CD4-positive, alpha-beta T cell treated with Interleukin-21 for 1 hour (primary cell): ENCODE results near the gene LUZP2.
"Not testable (repeated sequence)": the region's sequence is repeated elsewhere in the genome, so short reads cannot be mapped to it uniquely, and the experiment has no call there.

Source experiments
- DNase-seq: peaks from one replicate; pipeline ENCODE4 v3.0.0-alpha.2; 2020

The LUZP2 gene

DNA sequence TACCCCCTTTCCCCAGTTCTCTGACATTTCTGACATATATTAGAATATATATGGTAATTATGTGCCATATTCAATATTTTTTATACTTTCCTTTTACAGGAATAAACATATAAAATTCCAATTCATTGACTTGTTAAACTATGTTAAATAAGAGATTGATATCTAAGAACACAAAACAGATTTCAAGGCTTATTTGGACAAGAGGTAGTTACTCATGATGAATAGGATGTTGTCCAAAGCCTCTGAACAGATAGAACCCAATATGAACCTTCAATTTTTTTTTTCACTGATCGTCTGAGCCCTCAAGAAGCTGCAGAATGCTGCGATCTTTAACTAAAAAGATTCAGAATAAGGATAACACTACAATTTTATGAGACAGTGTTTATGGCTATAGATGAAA, 340.3 kb downstream of the LUZP2 start:
- DNase-seq = no peak

DNA sequence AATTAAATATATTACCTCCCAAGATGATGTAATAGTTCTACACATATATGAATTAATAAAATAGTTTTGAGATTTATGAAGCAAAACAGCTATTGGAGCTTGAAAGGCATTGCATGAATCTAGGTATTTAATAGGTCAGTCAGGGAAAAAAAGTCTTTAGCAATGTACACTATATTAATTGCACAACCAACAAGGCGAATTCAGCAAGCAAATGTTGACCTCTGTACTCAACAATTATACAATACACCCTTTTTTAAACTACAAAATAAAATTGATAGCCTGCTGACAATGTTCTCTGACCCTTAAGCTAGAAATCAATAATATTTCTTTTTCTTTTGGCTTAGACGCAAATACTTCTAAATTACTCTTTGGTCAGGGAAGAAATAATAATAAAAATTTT, 345.5 kb downstream of the LUZP2 start:
- DNase-seq = no peak

DNA sequence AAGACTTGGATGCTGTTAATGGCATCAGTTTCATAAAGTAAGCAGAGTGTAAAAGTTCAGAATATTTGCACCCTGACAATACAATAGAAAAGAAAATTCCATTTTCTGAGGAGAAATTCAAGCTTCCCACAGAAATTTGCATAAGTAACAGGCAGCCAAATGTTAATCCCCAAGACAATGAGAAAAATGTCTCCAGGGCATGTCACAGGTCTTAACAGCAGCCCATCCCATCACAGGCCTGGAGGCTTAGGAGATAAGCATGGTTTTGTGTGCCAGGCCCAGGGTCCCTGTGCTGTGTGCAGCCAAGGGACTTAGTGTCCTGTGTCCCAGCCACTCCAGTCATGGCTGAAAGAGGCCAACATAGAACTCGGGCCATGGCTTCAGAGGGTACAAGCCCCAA, 347.6 kb downstream of the LUZP2 start:
- DNase-seq = no peak

DNA sequence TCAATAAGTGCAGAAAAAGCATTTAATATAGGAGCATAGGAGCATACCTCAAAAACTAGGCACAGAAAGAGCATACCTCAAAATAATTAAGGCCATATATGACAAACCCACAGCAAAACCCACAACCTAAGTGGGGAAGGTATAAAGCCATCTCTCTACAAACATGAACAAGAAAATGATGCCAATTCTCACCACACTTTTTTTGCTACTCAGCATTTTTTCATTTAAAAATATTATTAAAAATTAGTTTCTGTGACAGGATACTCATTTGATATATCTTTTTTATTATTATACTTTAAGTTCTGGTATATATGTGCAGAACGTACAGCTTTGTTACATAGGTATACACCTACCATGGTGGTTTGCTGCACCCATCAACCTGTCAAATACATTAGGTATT, 352.0 kb downstream of the LUZP2 start:
- no peak for DNase-seq

DNA sequence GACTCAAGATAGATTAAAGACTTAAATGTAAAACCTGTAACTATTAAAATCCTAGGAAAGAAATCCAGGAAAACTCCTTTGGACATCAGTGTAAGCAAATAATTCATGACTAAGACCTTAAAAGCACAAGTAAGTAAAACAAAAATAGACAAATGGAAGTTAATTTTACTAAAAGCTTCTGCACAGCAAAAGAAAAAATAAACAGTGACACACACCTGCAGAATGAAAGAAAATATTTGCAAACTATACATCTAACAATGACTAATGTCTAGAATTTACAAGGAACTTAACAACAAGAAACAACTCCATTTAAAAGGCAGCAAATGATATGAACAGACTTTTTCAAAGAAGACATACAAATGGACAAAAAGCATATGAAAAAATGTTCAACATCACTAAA, 359.1 kb downstream of the LUZP2 start:
- no peak for DNase-seq

DNA sequence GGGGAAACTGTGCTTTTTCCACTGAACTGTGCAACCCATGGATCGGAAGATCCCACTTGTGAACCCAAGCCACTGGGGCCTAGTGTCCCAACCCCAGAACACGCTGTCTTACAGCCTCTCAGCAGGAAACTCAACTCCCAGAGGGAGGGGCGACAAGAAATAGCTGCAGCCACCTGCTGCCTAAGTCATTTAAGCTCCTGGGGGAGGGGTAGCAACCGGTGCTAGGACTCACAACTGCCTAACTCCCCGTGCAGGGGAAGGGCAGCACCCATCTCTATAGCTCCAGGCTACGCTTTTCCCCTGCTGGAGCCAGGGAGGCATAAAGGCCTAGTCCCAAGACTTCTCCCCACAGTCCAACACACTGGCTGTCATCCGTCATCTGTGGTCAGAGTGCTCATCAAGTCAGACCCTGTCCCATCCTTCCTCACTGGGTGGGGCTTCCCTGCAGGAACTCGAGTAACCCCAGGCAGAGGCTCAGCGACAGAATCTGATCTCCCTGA, 363.0 kb downstream of the LUZP2 start:
- no peak for DNase-seq

DNA sequence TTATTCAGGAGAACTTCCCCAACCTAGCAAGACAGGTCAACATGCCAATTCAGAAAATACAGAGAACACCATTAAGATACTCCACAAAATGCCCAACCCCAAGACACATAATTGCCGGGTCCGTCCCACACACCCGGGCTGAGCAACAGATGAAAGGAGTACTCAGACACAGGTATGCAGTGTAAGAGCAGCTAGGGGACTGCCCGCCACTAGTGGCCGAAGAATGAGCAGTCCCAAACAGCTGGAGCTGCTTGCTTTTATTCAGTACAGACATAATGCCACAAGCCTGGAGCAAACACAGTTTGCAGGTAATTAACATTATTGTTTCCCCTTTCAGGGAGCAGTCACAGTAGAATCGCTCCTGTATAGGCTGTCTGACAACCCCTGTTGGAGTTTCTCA, 364.6 kb downstream of the LUZP2 start:
- no peak for DNase-seq

DNA sequence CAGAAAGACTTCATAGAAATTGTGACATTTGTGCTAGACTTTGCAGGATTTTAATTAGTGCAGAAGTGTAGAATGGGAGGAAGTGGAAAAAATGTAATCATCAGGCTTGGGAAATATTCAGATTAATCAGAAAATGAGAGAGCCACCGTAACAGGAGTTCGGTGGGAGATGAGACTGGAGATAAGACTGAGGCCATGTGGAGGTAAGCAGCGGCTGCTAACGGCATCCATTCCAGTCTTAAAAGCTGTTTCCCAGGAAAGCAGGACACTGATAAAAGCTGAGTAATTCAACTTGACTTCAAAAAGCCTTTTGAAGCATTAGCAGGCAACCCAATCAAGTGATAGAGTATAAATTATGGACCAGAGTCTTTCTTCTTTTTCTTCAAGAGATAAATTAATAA, 369.9 kb downstream of the LUZP2 start:
- DNase-seq = no peak

DNA sequence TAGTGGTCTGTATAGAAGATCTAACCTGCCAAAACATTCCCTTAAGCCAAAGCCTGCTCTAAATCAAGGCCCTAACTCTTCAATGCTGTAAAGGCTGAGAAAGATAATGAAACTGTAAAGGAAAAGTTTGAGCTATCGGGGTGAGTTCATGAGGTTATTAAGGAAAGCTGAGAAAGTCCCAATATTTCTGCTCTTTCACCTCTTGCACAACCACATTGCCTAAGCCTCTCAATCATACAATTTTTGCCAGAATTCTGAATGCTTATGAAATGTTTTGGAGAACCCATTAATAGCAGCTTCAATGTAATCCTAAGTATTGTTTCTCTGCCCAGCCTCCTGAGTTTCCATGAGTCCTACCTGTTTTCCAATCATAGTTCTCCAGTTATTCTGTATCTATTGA, 373.2 kb downstream of the LUZP2 start:
- no peak for DNase-seq

DNA sequence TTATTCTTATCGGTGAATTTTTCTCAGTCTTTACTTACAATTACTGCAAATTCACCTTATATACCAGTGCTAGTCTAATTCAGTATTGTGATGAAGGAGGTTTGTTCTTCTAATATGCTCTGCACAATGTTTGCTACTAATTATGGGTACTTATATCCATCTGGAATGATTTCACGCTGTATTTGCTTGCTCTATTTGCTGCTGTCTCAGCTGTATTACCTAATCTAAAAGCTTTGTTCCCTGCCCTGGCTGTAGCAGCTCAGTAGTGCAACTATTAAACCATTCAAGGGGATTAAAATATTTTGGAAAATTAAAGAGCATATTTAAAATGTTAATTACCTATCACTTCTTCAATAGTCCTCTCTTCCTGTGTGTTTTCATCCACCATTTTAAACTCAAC, 375.3 kb downstream of the LUZP2 start:
- DNase-seq = no peak

DNA sequence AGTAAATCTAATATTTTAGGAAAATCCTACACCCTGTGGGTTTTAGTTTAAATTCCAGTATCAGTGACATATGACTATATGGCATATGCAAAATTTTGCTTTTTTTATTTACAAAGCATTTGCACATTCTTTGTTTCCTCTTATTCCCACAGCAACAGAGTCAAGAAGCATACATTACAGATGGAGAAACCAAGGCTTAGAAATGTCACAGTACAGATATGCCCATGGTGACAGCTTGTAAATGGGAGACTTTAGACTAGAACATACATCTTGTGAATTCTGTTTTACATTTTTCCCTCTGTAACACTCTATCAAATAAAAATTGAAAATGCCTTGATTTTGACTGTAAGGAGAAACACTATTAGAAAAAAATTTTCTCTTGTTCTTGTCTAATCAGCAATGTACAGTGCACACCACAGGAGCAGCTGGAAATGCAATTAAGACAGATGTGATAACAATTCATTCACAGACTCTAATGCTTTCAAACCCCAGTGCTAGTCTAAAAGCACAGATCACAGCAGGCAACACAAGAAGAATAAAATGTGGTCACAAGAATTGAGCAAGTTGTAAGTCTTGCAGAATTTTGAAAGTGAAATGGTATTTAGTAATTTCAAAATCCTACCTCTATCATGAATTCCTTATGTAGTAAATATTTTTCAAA, 375.9 kb downstream of the LUZP2 start:
- DNase-seq = no peak

DNA sequence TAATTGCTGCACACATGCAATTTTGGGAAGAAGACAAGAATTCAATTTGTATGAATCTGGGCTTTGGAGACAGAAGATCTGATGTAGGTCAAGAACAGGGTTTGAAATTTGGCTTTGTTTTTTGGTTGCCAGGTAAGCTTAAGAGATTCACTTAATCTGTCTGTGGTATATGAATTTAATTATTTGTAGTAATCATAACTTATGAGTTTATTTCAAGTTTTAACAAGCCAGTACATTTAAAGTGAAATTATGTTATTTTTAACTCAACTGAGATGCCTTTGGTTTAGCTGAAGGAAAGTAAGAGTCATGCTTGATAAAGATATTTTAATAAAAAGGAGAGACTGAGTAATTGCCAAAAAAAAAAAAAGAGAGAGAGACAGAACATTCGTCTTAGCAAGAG, 384.1 kb downstream of the LUZP2 start:
- no peak for DNase-seq

DNA sequence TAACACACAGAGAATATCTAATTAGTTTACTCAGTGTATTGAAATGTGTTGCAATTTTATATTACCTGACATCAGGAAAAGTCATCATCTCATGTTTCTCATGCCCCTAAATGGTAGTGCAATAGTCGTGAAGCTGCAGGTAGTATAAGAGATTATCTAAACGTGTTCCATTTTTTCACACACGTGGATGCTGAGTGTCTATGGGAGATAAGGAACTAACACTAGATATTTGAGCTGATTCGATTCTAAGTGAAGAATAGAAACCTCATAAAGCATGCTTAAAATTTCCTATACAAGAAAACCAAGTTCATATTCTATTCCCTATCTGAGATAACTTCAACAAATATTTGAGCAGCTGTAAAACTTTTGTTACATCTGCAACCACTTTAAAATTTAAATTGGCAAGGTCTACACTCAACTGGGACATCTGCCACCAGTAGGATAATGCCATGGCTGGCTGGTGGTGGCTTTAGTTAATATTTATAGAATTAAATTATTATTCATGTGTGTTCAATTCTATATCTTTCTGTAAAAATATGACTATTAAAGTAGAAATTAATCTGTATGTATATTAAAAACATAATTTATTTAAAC, 388.8 kb downstream of the LUZP2 start:
- DNase-seq = no peak

DNA sequence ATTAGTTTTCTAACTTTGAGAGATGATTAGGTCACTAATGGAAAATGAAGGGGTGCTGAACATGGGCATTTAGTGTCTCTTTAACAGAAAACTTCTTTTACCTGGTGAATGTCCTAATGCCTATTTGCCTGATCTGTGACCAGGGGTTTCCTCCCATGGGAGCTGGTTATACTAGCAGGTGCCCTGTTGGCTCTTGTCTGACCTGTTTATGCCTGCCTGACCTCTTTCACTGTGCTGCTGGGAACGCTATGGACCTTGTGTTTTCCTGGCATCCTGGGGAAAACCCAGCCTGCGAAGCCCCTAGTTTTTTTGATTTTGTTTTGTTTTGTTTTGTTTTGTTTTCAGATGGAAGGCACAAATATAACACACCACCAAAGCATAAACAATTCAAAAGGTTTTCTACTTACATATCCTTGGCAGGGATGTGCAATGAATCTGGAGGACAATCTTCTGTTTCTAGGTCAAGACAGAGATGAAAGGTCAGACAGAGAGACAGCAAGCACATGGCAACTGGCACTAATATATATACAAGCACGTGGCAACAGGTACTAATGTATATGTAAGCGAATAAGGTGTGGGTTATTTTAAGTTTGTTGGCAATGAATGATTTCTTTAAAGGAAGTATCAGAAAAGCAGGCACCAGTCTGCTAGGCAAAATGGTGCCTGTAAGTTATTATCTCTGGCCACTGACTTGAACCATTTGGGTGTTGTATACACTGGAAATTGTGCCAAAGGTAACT, 390.2 kb downstream of the LUZP2 start:
- no peak for DNase-seq

DNA sequence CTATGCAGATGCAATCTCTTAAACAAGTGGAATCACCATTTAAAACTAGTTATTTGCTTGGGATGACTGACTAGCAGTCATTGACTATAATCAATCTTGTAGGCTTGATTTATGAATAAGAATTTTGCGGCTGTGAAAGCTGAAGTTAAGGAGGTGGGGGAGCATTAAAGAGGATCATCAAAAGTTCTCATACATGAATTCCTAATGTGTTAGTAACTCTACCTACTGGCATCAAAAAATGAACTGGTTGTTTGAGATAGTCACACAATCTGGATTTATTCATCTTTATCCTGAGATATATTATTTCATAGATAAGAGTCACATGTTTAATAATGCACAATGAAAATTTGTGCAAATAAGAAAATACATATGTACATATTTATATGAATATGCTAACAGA, 393.6 kb downstream of the LUZP2 start:
- no peak for DNase-seq

DNA sequence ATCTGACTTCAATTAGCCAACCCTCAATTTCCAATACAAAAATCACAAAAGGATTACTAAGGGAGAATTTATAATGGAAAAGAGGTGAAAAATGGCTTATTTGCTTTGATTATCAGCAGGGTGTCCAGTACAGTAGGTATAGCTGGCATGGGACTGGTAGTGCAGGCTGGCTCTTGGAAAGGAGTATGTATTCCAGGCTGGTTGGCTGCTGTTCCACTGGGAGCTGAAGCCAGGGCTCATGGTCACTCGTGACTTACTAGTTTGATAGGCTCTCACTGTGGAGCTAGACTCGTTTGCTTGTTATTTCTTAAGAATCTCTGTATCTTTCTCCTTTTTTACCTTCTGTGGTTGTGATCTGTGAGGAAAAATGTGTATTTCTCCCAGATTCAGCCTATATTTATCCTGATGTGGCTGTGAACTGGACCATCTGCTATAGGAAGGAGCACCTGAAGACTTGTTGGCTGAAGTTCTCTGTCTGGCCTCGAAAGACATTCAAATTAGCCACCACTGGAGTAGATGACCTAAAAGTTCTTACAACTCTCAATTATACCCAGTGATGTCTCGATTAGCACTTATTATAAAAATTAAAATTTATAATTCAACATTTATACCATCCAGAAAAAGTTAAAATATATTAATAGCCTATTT, 395.1 kb downstream of the LUZP2 start:
- not testable (repeated sequence) for DNase-seq

DNA sequence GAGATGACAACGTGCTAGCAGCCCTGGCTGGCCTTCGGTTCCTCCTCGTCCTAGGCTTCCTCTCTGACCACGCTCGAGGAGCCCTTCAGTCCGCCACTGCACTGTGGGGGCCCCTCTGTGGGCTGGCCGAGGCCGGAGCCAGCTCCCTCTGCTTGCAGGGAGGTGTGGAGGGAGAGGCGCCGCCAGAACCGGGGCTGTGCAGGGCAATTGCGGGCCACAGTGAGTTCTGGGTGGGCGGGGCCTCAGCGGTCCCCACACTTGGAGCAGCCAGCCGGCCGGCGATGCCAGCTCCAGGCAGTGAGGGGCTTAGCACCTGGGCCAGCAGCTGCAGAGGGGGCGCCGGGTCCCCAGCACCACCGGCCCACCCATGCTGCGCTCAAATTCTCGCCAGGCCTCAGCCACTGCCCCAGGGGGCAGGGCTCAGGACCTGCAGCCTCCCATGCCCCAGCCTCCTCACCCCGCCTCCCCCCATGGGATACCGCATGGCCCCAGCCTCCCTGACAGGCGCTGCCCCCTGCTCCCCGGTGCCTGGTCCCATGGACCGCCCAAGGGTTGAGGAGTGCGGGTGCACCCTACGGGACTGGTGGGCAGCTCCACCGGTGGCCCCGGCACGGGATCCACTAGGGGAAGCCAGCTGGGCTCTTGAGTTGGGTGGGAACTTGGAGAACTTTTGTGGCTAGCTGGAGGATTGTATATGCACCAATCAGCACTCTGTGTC, 399.4 kb downstream of the LUZP2 start:
- no peak for DNase-seq

DNA sequence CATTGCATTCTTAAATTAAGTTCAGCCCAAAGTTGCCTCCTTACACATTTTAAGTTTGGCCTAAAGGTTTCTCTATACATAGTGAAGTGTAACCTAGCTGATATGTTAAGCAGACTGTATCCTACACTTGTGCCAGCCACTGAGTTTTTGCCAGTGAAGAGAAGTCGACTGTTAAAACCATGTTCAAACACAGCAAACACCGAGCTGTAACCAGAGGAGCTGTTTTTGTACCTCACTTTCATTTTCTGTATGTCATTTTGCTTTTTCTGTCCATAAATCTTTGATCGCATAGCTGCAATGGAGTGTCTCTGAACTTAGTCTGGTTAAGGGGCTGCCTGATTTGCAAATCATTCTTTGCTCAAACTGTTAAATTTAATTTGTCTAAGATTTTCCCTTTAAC, 403.7 kb downstream of the LUZP2 start:
- DNase-seq = no peak

DNA sequence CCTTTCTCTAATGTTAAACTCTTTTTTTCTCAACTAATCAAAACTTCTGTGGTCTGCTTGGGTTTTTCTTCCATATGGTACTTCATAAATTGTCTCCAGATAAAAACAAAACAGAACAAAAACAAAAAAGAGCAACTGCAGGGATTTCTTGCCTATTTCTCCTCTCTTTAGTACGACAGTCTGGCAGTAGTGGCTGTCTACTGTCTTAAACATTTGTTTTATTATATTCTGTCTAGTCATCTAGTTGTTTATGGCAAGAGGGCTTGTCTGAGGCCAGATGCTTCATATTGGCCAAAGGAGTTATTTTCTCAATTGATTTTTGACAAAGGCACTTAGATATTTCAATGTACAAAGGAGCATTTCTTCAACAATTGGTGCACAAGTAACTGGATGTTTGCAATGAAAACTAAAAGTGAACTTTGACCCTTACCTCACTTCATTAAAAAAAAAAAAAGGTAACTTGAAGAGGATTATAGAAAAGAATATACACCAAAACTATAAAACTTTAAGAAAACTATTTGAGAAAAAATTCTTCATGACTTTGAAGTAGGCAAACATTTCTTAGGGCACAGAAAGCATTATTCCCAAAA, 404.2 kb downstream of the LUZP2 start:
- no peak for DNase-seq

DNA sequence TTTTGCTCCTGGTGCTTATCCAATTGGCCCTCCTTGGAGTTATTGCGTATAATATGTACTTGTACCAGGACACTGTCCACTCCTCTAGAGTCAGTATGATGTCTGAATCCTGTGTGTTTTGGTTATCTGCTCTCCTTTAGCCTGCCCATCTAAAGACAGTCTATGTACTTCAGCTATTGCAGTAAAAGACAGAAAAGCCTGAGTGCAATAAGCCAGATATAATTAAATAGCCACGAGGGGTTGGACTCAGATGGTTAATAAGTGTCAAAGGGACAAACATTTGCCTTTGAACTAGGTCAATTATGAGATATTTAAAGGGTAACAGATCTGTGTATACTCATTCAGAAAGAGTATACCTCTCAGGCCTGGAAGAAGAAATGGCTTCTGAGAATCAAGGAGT, 406.7 kb downstream of the LUZP2 start:
- no peak for DNase-seq

DNA sequence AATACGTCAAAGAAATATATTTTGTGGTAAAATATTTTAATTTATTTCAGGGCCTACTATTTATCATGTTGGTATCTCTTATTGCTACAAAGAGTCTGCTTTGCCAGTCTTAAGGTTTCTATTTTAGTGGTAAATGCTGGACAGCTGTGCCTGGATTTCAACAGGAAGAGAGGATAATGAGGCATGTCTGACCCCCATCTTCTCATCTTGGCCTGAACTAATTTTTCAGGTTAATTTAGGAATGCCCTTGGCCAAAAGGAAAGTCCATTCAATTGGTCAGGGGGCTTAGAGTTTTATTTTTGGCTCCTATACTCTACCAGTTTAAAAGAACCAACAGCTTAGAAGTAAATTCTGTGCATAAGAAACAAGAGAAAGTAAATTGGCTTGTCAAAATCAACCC, 428.2 kb downstream of the LUZP2 start:
- no peak for DNase-seq

DNA sequence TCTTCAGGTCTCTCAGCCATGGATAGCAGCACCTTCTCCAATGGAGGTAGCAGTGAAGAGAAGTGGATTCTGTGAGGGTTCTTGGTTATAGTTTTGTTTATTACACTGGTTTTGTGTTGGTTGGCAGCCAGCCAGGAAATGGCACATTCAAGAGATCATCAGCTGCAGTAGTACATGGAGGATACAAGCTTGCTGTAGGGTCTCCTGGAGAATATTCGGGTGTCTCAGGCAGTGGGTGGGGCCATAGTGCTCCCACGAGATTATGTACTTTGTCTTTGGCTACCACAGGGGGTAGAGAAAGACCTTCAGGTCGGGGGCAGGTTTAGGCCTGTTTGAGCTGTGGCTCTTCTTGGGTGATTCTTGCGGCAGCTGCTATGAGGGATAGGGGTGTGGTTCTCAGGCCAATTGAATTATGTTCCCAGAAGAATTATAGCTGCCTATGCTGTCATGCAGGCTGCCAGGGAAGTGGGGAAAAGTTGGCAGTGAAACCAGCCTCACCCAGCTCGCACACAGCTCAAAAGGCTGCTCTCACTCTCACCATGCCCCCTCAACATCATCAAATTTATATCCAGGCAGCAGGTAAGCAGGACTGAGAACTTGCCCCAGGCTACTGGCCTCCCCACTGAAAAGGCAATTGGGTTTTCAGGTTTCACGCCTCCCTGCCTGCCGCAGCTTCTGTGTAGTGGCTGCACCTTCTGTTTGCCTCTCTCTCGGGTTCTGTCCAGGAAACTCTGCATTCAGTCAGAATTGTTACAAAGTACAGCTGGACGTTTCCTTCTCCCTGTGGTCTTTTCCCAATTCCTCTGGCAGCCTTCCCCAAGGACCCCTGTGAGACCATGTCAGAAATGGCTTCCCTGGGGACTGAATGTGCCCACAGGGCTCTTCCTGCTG, 435.5 kb downstream of the LUZP2 start:
- DNase-seq = no peak
